ENCODE results near the gene ZDHHC11B. TPM values are rescaled to one million over a fixed set of nuclear protein-coding genes. Genes with fewer than 3 reads are reported as not detected.
"Not testable (repeated sequence)": the region's sequence is repeated elsewhere in the genome, so short reads cannot be mapped to it uniquely, and the experiment has no call there.

The ZDHHC11B gene
- total RNA-seq, 3 donors from 2014 or later (not counting 1 experiment from before 2014, with no cell fraction given), result 0.85 to 7.3 (median 2.2) TPM

DNA sequence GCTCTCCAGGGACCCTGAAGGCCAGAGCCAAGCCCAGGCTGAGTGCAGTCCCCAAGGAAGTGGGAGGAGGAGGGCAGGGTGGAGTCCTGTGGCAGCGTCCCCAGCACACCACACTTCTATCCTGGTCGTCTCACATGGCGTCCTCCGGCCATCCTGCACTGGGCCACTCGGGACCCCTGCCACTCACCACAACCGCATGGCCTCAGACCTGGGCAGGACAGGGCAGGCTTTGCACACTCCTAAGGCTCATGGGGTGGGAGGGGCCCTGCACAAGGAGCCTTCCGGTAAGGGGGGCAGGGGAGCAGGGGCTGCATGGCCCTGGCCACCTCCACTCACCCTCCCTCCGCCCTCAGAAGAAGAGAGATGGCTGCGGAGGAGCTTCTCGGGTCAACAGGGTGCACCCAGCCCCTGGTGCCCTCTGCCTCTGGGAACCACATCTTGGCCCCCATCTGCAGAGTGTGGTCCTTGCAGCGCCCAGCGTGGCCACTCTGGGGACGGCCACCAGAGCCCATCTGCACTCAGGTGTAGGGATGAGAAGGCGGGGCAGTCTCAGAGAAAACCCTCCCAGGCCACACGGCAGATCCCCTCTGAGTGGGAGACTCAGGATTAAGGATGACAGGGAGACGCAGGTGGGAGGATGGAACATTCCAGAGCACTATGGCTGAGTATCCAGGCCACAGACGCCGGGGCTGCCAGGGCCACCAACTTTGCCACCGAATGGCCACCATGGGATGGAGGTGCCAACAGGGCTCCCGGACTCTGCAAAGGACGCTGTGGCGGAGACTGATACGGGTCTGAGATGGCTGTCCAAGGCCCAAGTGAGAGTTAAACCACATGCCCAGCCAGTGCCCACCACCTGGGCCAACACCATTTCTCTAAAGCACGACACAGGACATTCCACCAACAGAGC, 99.0 kb downstream of the ZDHHC11B start:
- H3K27ac Mint-ChIP-seq, result no peak overlapping the region
- H3K27me3 ChIP-seq (ENCODE audit: control insufficient read depth, insufficient read depth, low read length), result no peaks in the 10 kb centered on the region
- WGBS (ENCODE audit: insufficient coverage), result 85% methylated on average over 24 of the region's 24 CpGs
- ATAC-seq (no peak), DNase-seq (no peak)
- no peak overlapping the region for H3K27ac ChIP-seq (ENCODE audit: low read length)
- H3K4me3 Mint-ChIP-seq, result no peak overlapping the region
- H3K27me3 Mint-ChIP-seq (ENCODE audit: low read depth in 2 of 2), result no peaks in the 10 kb centered on the region
- intact Hi-C loops (cut with micrococcal nuclease), result no loop called here
- no peaks in the 10 kb centered on the region for H3K36me3 Mint-ChIP-seq
- H3K9me3 ChIP-seq (ENCODE audit: control insufficient read depth, insufficient read depth, low read length), result no peaks in the 10 kb centered on the region
- no peaks in the 10 kb centered on the region for H3K9me3 Mint-ChIP-seq
- no peak for TF ChIP-seq CTCF (IDR thresholded peaks at IDR 0.05)
- no peaks in the 10 kb centered on the region for H3K4me1 ChIP-seq (ENCODE audit: control insufficient read depth, insufficient read depth, low read length)
- no peak overlapping the region for H3K4me3 ChIP-seq (ENCODE audit: low read length)
- H3K4me1 Mint-ChIP-seq, result no peaks in the 10 kb centered on the region
- H3K36me3 ChIP-seq (ENCODE audit: control insufficient read depth, insufficient read depth, low read length), result no peaks in the 10 kb centered on the region

- TF ChIP-seq CTCF (IDR thresholded peaks at IDR 0.05), result no peak
- no peaks in the 10 kb centered on the region for H3K4me1 ChIP-seq (ENCODE audit: control insufficient read depth, insufficient read depth, low read length)
- H3K36me3 ChIP-seq (ENCODE audit: control insufficient read depth, insufficient read depth, low read length), result no peaks in the 10 kb centered on the region
- no peaks in the 10 kb centered on the region for H3K27me3 ChIP-seq (ENCODE audit: control insufficient read depth, insufficient read depth, low read length)
- H3K9me3 Mint-ChIP-seq, result no peaks in the 10 kb centered on the region
- no peak overlapping the region for H3K27ac ChIP-seq (ENCODE audit: low read length)
- no peaks in the 10 kb centered on the region for H3K27me3 Mint-ChIP-seq (ENCODE audit: low read depth in 2 of 2)
- WGBS (ENCODE audit: insufficient coverage), result 83% methylated on average over 17 of the region's 17 CpGs
- H3K4me1 Mint-ChIP-seq, result no peaks in the 10 kb centered on the region
- H3K36me3 Mint-ChIP-seq, result no peaks in the 10 kb centered on the region
- peak in 1 of 2 donors; percentile 3 for DNase-seq
- no peak for ATAC-seq
- H3K9me3 ChIP-seq (ENCODE audit: control insufficient read depth, insufficient read depth, low read length), result no peaks in the 10 kb centered on the region
- intact Hi-C loops (cut with micrococcal nuclease), result no loop called here
- H3K4me3 Mint-ChIP-seq, result no peak overlapping the region
- H3K27ac Mint-ChIP-seq, result no peak overlapping the region
- H3K4me3 ChIP-seq (ENCODE audit: low read length), result no peak overlapping the region
Observed at GRCh38 chr5:684751-685216, 99.7 kb downstream of the ZDHHC11B start.

- H3K27me3 Mint-ChIP-seq (ENCODE audit: low read depth in 2 of 2), result no peaks in the 10 kb centered on the region
- 83% methylated on average over 30 of the region's 30 CpGs for WGBS (ENCODE audit: insufficient coverage)
- H3K4me1 Mint-ChIP-seq, result no peaks in the 10 kb centered on the region
- no peak overlapping the region for H3K27ac Mint-ChIP-seq
- H3K9me3 Mint-ChIP-seq, result no peaks in the 10 kb centered on the region
- H3K36me3 Mint-ChIP-seq, result no peaks in the 10 kb centered on the region
- H3K4me3 ChIP-seq (ENCODE audit: low read length), result no peak overlapping the region
- DNase-seq (no peak), ATAC-seq (no peak)
- no peaks in the 10 kb centered on the region for H3K4me1 ChIP-seq (ENCODE audit: control insufficient read depth, insufficient read depth, low read length)
- no peaks in the 10 kb centered on the region for H3K36me3 ChIP-seq (ENCODE audit: control insufficient read depth, insufficient read depth, low read length)
- TF ChIP-seq CTCF (IDR thresholded peaks at IDR 0.05), result no peak
- no peak overlapping the region for H3K27ac ChIP-seq (ENCODE audit: low read length)
- intact Hi-C loops (cut with micrococcal nuclease), result no loop called here
- H3K27me3 ChIP-seq (ENCODE audit: control insufficient read depth, insufficient read depth, low read length), result no peaks in the 10 kb centered on the region
- H3K9me3 ChIP-seq (ENCODE audit: control insufficient read depth, insufficient read depth, low read length), result no peaks in the 10 kb centered on the region
- no peak overlapping the region for H3K4me3 Mint-ChIP-seq
Observed at GRCh38 chr5:683551-684481, 100.7 kb downstream of the ZDHHC11B start.

GRCh38 chr5:682651-683358, 101.7 kb downstream of the ZDHHC11B start:
- H3K27ac ChIP-seq (ENCODE audit: low read length); H3K4me1 Mint-ChIP-seq; H3K36me3 ChIP-seq (ENCODE audit: control insufficient read depth, insufficient read depth, low read length); H3K4me3 ChIP-seq (ENCODE audit: low read length); DNase-seq; H3K27me3 ChIP-seq (ENCODE audit: control insufficient read depth, insufficient read depth, low read length); H3K9me3 Mint-ChIP-seq; ATAC-seq; H3K4me3 Mint-ChIP-seq; H3K36me3 Mint-ChIP-seq; H3K4me1 ChIP-seq (ENCODE audit: control insufficient read depth, insufficient read depth, low read length); H3K27ac Mint-ChIP-seq; H3K27me3 Mint-ChIP-seq (ENCODE audit: low read depth in 2 of 2); H3K9me3 ChIP-seq (ENCODE audit: control insufficient read depth, insufficient read depth, low read length); intact Hi-C loops (cut with micrococcal nuclease): not testable (repeated sequence)
- 88% methylated on average over 17 of the region's 17 CpGs for WGBS (ENCODE audit: insufficient coverage)

DNA sequence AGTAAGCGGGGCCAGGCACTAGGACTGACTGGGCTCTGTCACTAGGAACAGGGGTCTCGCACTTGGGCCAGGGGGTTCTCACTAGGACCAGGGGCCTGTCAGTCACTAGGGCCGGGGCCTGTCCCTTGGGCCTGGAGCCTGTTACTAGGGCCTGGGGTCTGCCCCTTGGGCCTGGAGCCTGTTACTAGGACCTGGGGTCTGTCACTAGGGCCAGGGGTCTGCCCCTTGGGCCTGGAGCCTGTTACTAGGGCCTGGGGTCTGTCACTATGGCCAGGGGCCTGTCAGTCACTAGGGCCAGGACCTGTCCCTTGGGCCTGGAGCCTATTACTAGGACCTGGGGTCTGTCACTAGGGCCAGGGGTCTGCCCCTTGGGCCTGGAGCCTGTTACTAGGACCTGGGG, 102.3 kb downstream of the ZDHHC11B start:
- intact Hi-C loops (cut with micrococcal nuclease); H3K9me3 ChIP-seq (ENCODE audit: control insufficient read depth, insufficient read depth, low read length); DNase-seq; H3K4me1 Mint-ChIP-seq; H3K27me3 ChIP-seq (ENCODE audit: control insufficient read depth, insufficient read depth, low read length); H3K36me3 ChIP-seq (ENCODE audit: control insufficient read depth, insufficient read depth, low read length); H3K27ac Mint-ChIP-seq; H3K27ac ChIP-seq (ENCODE audit: low read length); H3K4me3 Mint-ChIP-seq; H3K4me3 ChIP-seq (ENCODE audit: low read length); ATAC-seq; H3K27me3 Mint-ChIP-seq (ENCODE audit: low read depth in 2 of 2); H3K4me1 ChIP-seq (ENCODE audit: control insufficient read depth, insufficient read depth, low read length); H3K36me3 Mint-ChIP-seq; H3K9me3 Mint-ChIP-seq: not testable (repeated sequence)
- 88% methylated on average over 3 of the region's 3 CpGs for WGBS (ENCODE audit: insufficient coverage)

All from natural killer cell (primary cell).